NCI-H526 (cell line): ENCODE measurements around the gene SPC25.
"Not testable (repeated sequence)": the region's sequence is repeated elsewhere in the genome, so short reads cannot be mapped to it uniquely, and the experiment has no call there.

ENCODE experiments used
- DNase-seq, 2 experiments: peaks; one replicate each; lab custom pipeline; 2025; lab: John Stamatoyannopoulos, UW

The SPC25 gene

DNA sequence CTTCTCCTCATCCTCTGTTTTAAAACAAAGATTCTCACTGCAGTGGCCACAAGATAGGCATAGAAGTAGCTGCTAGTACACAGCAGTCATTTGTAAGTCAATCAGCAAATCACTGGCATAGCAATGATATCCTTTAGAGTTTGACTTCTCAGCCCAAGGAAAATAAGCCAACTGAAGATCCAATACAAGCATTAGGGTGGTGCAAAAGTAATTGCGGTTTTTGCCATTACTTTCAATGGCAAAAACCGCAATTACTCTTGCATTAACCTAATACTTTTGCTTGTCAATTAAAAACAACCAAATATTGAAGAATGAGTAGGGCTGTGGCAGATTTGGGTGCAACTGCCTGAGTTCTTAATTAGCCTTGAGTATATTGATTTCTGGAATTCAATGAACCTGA, 13.7 kb upstream of the SPC25 start:
- no peak for DNase-seq

GRCh38 chr2:168901003-168901402, 10.8 kb upstream of the SPC25 start, which contains the start of gene G6PC2:
Gene G6PC2 (plus strand): TSS chr2:168901291. CDS start chr2:168901332, 41 bp downstream.
- no peak for DNase-seq

DNA sequence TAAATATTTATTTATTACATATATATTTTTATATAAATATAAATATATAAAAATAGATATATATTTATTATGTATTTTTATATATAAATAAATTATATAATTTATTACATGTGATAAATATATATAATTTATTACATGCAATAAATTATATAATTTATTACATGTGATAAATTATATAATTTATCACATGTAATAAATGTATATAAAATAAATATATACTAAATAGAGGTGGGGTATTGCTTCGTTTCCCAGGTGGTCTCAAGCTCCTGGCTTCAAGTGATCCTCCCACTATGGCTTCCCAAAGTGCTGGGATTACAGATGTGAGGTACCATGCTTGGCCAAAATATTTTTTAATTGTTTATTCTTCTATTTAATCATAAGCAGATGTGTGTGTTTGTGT, 7.2 kb upstream of the SPC25 start:
- DNase-seq, result no peak

DNA sequence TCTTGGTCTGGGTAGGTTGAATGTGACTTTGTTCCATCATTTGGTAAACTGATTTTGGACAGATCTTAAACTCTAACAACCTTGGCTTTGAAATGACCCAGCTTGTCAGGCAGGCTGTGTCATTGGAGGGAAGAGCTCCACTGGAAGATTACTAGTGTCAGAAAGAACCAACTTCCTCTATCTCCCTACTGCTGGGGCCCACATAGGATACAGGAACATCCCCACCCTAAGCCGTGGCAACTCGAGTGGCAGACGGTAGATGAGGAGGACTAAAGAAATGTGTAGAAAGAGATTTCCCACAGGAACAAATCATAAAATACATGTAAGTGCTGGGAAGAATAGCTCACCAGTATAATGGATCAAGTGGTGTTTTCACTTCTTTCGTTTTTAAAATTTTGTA, 6.6 kb upstream of the SPC25 start:
- DNase-seq, result no peak

GRCh38 chr2:168895771-168896170, 5.5 kb upstream of the SPC25 start:
- DNase-seq, result no peak

- no peak for DNase-seq
Measured at GRCh38 chr2:168894720-168895119, 4.5 kb upstream of the SPC25 start.

DNA sequence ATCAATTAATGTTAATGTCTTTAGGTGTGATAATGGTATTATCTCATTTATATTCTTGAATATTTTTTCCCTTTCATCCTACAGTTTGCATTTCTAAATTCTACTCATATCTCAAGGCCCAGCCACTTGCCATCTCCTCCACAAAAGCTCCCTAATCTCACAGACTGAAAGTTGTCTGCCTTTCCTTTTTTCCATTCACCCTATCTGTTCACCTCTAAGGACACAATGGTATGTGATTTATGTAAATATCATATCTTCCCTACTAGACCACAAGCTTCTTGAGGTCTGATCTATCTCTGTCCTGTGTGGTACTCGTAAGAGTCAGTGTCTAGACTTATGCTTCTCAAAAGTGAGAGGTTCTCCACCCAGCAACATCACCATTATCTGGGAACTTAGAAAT, 3.9 kb upstream of the SPC25 start:
- DNase-seq, result no peak

DNA sequence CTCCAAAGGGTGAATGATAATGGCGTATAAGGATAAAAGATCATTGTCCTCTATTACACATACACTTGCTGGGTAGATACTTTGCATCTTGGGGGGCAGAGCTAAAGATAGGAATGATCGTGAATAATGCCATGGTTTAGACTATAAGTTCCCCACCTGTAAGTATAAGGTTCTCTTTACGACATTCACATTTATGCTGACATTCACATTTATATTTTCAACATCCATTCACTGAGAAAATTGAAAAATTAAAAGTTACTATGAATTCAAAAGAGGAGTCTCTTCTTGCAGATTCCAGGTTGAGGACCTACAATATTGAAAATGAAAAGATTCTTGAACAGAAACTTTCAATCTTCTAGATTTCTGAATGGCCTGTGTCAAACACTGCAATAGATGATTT, 2.1 kb upstream of the SPC25 start:
- no peak for DNase-seq

DNA sequence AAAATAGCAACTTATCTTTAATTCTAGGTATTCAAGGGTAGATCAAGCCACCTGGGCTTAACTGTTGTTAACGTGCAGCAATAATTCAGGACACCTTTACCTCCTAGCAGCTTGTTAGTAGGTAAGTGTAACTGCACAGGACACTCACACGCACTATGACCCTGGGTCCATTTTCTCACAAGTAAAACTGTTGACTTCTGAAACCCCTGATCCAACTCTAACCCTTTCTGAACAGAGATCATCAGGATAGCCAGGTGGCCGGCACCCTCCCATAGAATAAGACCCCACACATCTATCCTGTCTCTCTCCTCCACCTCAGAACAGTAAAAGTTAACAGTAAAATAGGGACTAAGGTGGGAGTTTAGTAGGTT, 610 bp downstream of the SPC25 start:
- no peak for DNase-seq

GRCh38 chr2:168884975-168885374, 5.3 kb downstream of the SPC25 start:
- no peak for DNase-seq

DNA sequence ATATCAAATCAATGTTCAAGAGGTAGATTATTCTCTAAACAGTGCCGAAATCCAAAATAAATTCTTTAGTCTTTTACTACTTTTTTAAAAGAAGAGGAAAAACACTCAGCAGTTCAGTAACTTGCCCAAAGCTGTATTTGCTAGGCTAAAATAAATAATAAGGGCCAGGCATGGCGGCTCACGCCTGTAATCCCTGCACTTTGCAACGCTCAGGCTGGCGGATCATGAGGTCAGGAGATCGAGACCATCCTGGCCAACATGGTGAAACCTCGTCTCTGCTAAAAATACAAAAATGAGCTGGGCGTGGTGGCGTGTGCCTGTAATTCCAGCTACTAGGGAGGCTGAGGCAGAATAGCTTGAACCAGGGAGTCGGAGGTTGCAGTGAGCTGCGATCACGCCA, 8.1 kb downstream of the SPC25 start:
- not testable (repeated sequence) for DNase-seq

GRCh38 chr2:168874368-168875054, 15.7 kb downstream of the SPC25 start:
- no peak for DNase-seq

- not testable (repeated sequence) for DNase-seq
Measured at GRCh38 chr2:168870824-168871223, 19.4 kb downstream of the SPC25 start.

GRCh38 chr2:168870369-168870768, 19.9 kb downstream of the SPC25 start:
- DNase-seq, result not testable (repeated sequence)

DNA sequence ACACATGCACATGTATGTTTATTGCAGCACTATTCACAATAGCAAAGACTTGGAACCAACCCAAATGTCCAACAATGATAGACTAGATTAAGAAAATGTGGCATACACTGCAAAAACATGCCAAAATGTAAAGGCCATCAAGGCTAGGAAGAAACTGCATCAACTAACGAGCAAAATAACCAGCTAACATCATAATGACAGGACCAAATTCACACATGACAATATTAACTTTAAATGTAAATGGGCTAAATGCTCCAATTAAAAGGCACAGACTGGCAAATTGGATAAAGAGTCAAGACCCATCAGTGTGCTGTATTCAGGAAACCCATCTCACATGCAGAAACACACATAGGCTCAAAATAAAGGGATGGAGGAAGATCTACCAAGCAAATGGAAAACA, 23.1 kb downstream of the SPC25 start:
- not testable (repeated sequence) for DNase-seq

DNA sequence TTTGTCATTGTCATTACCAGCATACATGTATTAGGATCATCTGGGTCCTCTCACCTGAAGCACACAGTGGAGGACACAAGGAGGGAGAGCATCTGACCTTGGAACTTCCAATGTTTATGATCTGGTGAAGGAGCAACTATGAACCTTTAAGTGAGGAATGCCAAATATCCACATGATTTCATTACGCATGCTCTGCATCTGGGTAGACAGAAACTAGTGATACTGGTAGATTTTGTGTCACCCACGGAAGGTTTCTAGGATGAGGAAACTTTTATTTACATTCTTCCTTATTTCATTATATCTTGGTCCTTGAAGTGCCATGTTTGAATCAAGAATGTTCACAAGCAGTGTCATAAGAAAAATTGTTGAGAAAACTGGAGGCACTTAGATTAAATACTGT, 32.1 kb downstream of the SPC25 start:
- no peak for DNase-seq

- DNase-seq, result no peak
Measured at GRCh38 chr2:168855601-168856000, 34.6 kb downstream of the SPC25 start.

GRCh38 chr2:168854651-168855050, 35.6 kb downstream of the SPC25 start:
- DNase-seq, result no peak

DNA sequence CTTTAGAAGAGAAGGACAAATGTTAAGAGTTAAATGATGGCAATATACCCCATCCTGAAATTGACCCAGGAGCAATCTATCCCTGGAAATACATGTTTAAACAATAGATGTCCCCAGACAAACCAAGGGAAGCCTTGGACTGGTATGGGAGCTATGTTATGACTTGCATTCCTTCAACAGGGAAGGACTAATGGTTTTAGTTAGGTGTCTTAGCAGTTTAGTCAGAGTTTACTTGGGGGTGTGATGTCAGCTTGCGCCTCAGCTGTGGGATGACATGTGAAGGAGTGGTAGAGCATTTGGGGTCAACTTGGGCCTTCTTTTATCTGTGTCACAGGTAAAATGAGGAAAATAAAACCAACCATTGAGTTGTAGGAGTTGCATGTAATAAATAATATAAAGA, 36.8 kb downstream of the SPC25 start:
- no peak for DNase-seq

DNA sequence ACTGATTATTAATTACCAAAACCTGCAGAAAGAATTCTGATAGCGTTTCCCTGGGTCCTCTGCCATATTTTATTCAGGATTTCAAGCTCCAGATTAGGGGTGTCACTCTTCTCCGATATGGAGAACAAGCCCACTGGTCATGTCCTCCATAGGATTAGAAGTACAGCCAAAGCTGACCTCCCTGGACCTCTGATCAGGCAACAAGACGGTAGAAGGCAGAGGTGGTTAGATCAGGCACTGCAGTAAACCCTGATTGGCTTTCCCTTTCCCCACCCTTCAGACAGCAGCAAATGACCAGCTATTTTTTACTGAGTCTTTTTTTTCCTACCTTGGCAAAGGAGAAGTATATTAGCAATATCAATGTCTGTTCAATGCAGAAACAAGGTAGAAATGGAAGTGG, 37.7 kb downstream of the SPC25 start:
- DNase-seq, result no peak

GRCh38 chr2:168851674-168852320, 38.4 kb downstream of the SPC25 start:
- DNase-seq, result no peak

- no peak for DNase-seq
Measured at GRCh38 chr2:168850846-168851245, 39.4 kb downstream of the SPC25 start.

DNA sequence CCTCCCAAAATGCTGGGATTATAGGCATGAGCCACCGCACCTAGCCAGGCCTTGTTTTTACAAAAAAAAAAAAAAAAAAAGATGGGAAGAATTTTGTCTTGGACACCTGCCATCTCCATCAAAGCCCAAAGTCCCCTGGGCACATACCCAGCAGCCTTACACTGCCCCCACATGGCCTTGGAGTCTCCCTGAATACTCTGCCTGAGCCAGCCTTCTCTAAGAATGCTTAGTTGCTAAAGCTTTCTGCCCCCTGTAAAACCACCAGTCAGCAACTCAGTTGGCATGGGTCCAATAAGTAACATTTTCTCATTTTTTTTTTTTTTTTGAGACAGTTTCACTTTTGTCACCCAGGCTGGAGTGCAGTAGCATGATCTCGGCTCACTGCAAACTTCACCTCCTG, 40.6 kb downstream of the SPC25 start:
- DNase-seq, result peak; percentile 9 to 56

GRCh38 chr2:168848225-168848624, 42.0 kb downstream of the SPC25 start:
- DNase-seq, result peak; percentile 96 to 97
